Adrenal gland (tissue), 5 donors: Measurements from ENCODE around the gene FBXL5.

ENCODE experiments used
- CTCF ChIP-seq, 6 experiments: fragments of 450-650 bp in 4 of 6; fragments of 200-600 bp in 2 of 6; sonication (generic) in 1 of 6; IDR thresholded peaks; 1 replicate in 5 of 6; 2 replicates in 1 of 6; pipeline versions ENCODE4 v1.5.1 to v1.8.0; 2016 to 2021; ENCODE audit warnings: antibody characterized with exemption in 6 of 6, mild to moderate bottlenecking in 2 of 6, moderate library complexity in 1 of 6
- POLR2A ChIP-seq, 2 donors: fragments of 450-650 bp; IDR thresholded peaks; one replicate each; pipeline ENCODE4 v1.6.1; 2017; ENCODE audit warnings: antibody characterized with exemption in 2 of 2, mild to moderate bottlenecking in 2 of 2, moderate library complexity in 1 of 2
- donor health status: DM: no; HTN: no; CAD: no.

GRCh38 chr4:15674926-15675325 is 19.8 kb upstream of the FBXL5 start:
- no peak for TF ChIP-seq POLR2A (IDR thresholded peaks at IDR 0.05)
- no peak for TF ChIP-seq CTCF (IDR thresholded peaks at IDR 0.05)
